HG03280 (cell line): ENCODE data around the gene MEOX2.

Experiments used
- ATAC-seq: cut with Tn5 transposase; IDR thresholded peaks from one replicate; pipeline ENCODE4 v1.9.1; 2021; ENCODE audit warnings: mild to moderate bottlenecking, moderate library complexity; ENCODE audit not compliant: unreplicated experiment

MEOX2 gene

DNA sequence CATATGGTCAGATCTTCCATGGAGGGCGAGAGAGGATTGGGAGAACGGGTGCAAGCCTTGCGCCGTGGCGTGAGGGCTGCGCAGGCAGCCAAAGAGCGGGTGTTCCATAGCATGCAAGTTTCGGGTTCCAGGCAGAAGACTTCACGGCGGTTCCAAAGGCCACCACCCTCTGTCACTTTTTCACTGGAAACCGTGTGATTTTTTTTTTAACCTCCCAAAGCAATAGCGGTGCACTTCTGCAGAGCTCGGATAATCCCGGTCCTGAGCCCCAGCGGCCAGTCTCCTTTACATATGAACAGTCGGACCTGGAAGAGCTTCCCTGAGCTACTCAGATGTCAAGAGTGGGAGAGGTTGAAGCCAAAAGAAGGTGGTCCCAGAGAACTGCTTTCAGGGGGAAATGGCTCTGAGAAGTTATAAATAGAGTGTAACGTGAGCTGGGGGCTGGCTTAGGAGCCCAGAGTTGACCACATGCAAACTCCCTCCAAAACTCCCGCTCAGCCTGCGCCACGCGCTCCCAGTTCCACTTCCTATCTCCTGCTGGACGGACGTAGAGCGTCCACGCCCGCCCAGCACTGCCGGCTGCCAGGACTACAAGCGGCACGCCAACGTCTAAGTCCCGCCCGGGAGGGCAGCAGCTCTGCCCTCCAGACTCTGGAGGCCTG, at the start of gene MEOX2:
TSS of gene MEOX2 (minus strand) at position 389 of the 662 bp plus-strand sequence. CDS start at position 108, 281 bp downstream.
- ATAC-seq = no peak

DNA sequence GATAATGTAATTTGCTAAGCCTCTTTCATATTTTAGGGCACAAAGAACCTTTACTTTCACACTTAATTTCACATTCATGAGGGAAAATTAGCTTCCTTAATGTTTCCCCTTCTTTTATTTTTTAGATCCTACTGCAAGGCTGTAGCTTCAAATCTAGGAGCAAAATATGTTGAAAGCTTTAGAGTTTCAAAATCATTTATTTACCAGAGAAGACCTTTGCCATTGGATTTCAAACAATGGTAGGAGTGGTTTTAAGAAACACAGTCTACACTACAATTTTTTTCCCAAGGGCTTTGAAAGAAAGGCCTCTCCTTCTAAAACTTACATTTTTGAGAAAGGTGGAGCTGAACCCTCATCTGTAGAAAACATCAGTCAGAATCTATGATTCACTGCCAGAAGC, 43.3 kb upstream of the MEOX2 start:
- ATAC-seq = no peak

DNA sequence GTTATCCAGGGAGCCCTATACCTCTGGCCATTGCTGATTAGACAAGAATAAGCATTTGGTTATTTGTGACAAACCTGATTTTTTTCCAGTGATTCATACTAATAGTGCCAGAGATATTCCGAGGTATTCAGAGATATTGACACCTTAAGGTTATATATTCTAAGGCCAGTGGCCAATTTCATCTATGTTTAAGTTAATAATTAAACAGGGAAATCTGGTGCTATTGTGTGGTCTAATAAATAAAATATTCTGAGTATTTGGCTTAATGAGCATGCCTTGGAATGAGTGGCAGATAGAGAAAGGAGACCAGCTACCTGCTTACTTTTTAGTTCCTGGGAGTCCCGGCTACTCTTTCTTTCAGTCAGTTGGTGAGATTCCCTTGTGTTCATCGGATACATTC, 38.6 kb upstream of the MEOX2 start:
- ATAC-seq = no peak

DNA sequence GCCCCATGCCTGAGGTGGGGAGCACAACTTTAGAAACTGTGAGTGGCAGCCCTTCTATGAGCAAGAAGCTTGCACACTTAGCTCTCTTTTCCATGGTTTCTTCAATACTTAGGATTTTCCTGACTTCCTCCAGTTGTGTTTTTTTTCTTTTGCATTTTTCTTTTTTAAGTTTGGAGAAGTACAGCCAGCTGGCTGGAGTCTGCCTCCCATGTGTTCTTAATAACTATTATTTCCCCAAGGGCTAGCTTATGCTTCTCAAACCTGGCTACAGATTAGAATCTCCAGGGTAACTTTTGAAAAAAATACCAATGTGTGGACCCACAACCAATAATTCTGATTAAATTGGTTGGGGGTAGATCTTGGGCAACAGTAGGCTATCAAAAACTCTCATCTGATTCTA, 37.4 kb upstream of the MEOX2 start:
- ATAC-seq = no peak

DNA sequence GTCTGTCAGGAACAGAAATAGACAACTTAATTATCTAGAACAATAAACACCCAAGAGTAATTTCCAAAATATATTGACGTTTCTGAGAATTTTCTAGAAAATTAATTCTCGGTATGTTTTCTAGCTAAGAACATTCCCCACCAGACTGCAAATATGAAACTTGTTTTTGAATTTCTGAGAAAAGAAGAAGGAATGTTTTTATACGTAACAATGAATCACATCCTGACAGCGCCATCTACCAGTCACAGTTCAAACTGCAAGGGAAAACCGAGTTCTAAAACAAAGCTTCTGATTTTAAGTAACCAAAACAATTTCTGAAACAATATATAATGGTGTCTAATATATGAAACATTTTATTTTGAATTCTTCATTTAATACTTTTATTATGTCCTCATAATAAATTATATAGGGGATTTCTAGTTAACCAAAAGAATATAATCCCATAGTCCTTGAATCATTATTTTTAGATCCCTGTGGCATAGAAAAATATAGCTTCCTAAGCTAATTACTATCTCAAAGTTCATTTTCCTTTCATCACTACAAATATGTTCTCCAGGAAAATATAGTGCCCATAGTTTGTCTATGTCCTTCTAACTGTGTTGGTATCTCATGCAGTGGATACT, 34.5 kb upstream of the MEOX2 start:
- ATAC-seq = no peak

DNA sequence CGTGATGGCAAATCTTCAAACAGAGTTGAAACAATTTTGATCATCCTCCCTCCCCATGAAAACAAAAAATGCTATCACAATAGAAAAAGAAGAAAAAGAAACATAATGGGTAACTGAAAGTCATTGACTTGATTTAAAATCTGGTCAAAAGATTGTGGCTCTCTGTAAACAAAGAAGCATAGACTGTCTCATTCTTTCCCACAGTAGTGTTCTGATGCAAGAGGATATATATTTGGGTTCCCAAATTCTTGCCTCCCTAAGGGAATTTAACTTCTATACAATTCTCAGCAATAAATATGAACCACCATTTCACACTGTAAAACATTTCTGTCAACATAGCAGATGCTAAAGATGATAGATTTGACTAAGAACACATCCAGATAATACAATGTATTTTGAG, 32.8 kb upstream of the MEOX2 start:
- ATAC-seq = no peak

DNA sequence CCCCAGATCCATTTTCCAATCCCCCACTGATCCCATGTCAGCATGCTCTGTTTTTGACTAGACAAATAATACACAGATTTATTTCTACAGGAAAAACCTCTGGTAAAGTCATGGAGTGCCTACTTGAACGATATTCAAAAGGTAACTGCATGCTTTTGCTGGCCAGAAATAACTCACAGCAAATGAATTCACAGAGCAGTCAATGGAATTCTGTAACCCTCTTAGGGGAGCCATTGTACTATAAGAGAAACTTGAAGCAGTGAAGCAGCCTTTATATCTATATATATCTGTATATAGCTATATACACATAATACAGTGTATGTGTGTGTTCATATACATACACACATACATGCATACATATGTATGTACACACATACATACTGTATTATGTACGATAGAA, 29.0 kb upstream of the MEOX2 start:
- no peak for ATAC-seq

DNA sequence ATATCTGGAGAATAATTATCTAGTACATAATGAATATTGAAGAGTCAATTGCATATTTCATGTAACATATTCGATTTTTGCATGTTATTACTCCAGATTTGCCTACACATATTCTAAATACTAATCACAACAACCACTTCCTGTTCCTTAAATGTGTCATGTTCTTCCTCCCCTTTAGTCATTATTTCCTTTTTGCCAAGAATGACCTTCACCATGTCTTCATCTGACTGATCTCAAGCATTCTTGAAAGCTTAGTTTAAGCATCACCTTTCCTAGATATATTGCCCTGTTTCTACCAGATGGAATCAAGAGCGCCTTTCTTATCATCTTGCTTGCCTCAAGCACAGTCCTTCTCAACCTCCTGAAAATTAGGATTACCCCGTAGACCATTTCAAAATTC, 23.5 kb upstream of the MEOX2 start:
- no peak for ATAC-seq

DNA sequence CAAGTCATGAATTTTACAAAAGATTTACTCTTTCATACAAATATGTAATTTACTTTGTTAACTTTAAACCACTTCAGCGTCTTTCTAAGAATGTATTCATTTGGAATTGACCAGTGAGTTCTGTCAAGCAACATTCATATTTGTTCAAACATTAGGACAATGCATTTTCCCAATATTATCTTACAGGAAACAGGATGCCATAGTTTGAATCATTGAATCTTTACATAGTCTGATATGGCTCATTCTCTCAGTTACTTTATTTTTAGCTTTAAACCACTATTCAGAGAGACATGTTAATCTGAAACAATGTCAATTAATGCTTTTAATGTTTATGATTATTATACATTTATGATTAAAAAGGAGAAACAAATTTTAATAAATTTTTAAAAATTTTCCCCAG, 21.1 kb upstream of the MEOX2 start:
- no peak for ATAC-seq

DNA sequence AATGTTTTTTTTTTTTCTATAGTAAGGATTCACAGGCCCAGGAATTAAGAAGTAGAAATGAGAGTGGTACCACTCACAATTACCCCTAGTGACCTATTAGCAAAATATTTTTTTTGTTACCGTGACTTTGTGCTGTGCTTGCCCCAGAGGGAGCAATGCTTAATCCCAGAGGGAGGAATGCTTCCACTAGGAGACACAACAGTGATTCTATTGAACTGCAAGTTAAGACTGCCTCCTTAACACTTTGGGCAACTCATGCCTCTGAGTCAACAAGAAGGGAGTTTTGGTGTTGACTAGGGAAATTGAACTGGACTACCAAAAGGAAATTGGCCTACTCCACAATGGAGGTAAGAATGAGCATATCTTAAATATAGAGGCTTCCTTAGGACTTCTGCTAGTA, 17.2 kb upstream of the MEOX2 start:
- ATAC-seq = no peak

DNA sequence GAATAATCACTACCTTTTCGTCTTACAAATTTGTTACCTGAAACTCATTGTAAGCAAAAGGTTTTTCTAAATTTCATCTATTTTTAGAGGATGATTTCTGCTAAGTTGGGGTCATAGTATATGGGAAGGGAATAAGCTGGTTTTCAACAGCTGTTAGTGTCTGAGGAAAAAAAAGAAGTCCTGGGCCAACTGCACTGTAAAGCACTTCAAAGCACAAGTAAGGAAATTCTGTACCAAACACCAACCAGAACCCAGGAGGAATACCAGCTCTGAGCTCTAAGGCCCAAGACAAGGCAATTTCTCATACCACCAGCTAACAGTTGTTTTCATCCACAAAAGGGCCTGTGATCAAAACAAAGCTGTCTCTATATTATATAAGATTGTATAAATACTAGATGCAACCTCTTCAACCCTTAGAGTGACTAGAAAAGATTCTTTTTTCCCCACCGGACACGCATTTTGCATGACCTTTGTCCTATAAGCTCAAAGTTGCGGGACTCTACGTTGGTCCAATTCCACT, 6.1 kb upstream of the MEOX2 start:
- ATAC-seq = no peak

DNA sequence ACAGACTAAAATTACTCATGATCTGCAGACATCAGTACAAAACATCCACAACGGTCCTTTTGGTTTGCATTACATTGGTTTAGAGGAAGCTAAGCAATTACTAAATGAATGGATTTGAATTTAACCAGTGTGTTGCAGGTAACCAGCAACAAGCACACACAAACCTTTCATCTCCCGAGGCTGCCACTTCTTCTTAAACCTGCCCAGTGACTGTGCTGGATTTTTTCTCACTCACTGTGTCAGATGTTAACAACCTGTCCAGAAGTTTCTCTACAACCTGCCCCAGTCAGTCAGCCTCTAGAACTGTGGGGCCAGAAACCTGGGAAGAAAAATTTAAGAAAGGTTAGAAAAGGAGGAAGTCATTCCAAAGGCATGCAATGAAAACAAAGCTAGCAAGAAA, 2.4 kb upstream of the MEOX2 start:
- no peak for ATAC-seq

DNA sequence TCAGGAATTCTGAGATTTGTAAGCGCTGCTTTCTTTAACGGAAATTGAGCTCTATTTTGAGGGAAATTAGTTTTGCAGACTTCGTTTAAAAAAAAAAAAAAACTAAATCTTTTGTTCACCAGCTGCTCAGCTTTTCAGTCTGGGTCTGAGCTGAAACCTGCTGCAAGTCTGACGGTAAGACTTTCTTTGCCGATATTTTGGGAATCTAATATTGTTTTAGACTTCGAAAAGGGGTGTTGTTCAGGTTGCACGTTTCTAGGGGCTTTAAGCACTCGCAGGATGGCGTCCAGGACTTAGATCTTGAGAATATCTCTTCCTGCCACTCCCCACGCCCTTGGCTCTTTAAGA, 1.8 kb upstream of the MEOX2 start:
- no peak for ATAC-seq

DNA sequence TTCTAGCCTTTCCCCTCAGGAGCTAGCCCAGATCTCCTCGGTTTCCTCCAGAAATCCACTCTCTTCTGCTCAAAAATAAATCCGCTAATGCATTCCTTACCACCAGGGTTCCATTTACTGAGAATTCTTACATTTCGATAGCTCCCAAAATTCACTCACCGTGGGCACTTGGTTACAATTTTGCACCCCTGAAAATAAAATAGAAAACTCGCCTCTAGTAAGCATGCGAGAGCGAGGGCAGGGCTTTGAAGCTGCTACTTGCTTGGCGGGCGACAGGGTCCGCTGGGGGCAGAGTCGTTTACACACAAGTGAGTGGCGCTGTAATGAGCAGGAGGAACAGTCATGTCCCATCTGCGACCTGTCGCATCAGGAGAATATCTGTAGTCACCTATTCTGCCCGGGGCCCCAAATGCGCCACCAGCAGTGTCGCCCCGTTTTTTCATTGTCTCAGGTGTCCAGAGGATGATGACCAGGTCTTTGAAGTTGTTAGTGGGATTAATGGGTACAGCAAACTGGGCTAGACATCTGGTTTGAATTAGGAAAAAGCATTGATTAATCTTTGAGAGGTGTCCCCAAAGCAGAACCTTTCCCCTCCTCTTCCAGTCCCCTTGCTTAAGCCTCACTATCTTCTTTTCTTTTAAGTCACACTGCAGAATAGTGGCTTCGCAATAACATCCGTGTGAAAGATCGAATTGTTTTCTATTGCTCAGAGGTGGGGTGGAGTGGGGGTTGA, 1.2 kb upstream of the MEOX2 start:
- no peak for ATAC-seq

DNA sequence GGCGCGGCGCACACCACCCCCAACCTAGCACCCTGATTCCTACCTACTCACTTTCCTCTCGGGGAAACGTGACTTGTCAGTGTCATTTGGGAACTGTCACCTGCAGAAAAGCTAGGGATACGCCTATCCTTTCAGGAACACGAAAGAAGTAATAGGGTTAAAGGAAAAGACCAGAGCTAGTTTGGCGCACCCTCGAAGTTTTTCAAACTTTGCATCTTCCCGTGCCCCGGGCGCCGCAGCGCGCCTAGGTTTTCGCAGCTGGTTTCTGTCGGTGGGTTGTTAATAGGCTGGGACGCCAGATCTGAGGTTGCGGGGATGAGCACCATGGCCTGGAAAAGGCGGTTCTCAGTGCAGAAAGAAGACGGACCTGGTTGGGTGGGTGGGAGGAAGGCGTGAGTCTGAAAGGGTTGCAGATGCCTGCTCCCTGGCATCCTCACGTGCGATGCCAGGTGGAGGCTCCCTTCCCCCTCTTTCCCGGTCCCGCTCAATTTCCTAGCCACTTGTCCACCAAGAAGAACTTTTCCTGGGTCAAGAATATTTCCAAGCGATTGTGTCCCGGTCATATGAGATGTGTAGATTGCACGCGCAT, 568 bp upstream of the MEOX2 start:
- no peak for ATAC-seq

DNA sequence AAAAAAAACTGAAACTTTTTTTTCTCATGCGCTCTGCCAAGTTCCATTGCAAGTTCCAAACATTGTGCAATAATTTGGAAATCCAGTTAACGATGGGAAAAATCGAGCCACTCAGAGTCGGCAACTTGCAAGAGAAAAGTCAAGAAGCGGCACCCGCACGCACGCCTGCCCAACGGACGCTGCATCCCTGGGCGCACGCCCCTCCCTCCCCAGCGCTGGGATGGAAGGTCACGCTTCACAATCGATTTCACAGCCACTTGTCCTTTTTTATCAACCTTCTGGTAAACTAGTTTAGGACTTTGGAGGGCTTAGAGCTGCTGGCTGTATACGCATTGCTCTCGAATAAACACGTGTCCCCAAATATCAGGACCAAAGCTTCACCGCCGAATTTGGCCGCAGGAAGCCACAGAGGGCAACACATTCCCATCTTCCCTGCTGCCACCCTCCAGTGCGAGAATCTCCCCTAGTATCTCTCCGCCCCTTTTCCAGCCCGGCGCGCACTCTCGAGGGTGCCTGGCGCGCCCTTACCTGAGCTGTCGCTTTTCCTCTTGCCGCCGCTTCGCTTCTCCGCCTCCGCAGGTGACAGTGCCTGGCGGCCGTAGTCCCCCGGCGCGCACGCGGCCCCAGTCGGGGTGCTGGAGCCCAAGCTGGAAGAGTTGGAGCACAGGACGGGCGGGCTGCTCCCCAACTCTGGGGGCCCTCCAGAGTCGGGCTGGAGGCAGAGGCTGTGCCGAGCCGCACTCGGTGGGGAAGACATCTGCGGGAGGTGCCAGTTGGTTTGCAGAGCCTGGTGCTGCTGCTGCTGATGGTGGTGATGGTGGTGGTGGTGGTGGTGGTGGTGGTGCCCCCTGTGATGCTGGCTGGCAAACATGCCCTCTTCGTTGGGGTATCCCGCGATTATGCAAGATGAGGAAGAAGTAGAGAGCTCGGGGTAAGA, 857 bp downstream of the MEOX2 start:
- ATAC-seq = no peak

DNA sequence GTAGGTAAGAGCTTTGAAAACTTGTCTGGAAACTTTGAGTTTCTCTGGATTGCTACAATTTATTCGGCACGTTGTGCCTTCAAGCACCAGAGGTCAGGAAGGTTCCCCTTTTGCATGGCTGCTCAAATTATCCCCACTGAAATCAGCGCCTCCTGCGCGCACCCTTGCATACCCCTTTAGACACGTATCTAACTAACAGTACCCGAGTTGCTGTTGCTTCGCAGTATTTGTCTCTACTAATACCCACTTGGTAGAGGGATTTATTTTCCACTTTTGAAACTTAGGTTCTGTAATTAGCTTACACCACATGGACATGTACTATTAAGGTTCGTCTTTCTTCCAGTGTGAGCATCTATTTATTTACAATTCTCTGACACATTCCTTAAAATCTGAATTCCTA, 1.6 kb downstream of the MEOX2 start:
- ATAC-seq = no peak

DNA sequence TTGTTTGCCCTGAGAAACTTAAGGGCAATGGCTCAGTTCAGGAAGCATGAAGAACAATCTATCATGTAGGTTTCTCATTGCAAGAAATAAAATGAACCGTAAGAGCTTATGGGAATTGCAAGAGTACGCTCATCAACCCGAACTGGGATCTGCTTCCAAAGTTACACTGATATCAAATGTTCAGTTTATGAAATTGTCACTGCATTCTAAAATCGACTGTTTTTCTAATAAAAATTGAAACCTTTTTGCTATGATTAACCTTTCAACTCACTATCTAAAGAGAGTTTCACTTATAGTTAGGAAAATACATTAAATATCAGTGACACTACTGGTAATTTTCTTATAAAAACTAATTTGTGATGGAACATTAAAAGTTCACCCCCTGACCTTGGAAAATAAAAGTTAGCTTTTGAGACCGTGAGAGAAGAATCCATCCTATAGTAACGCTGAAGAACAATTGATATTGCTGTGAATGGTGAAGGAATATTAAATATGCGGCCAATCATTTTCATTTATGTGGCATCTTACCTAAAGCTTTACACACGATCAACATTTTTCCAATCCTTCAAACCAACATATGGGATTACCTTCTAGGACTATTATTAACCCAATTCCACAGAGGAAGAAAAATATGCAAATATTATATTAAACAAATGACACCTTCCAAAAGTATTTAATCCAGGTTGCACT, 2.2 kb downstream of the MEOX2 start:
- no peak for ATAC-seq

DNA sequence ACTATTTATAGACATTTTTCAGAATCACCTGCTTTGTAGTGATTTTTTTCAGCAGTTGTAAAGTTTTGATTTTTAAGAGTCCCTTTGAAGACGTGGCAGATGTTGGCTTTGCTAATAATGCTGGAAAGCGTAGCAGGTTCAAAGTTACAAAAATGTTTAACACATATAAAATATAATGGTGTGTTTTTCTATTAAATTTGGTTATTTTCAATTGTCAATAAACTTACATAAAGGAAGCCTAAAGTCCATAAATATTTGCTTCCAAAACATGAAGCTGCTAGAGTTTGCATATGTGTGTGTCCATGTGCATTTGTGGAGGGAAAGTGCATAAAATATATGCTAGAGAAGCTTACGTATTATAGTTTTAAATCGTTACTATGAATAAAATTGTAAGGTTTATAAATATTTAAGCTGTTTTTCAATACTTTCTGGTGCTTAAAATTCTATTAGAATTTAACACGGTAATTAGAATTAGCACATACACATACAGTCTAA, 3.7 kb downstream of the MEOX2 start:
- ATAC-seq = no peak

DNA sequence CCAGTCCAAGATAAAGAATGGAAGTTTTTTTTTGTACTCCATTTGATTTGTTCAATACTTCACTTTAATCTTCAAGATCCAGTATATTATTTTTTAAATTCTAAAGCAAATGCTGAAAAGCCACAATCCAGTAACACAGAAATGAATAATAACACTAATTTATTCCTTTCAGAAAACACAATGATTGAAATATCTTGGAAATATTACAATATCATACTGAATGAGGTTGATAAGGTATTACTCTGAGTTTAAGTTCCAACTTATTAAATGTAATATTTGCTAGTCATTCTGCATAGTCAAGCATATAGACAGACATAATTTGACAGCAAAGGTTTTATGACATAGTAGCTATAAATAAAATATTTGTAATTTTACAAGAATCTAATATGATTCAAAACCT, 4.4 kb downstream of the MEOX2 start:
- ATAC-seq = no peak
